Ishikawa (cell line): ENCODE results near the gene DBR1.
A peak's percentile ranks its signal among the peaks of the same experiment; 100 is the strongest.

ENCODE experiments used
- CEBPB ChIP-seq: IDR thresholded peaks from 2 replicates; pipeline ENCODE4 v1.6.1; 2012
- CREB1 ChIP-seq: IDR thresholded peaks from 2 replicates; pipeline ENCODE4 v1.6.1; 2012; ENCODE audit warnings: low read depth
- EGR1 ChIP-seq: IDR thresholded peaks from 2 replicates; pipeline ENCODE4 v1.6.1; 2012
- EP300 ChIP-seq: IDR thresholded peaks from 2 replicates; pipeline ENCODE4 v1.6.1; 2012; ENCODE audit warnings: borderline replicate concordance
- FOXM1 ChIP-seq: IDR thresholded peaks from 2 replicates; pipeline ENCODE4 v1.6.1; 2012; ENCODE audit warnings: low read depth, borderline replicate concordance
- NFIC ChIP-seq: IDR thresholded peaks from 2 replicates; pipeline ENCODE4 v1.6.1; 2012
- RAD21 ChIP-seq: IDR thresholded peaks from 2 replicates; pipeline ENCODE4 v1.6.1; 2012; ENCODE audit warnings: low read depth
- TAF1 ChIP-seq: IDR thresholded peaks from 2 replicates; pipeline ENCODE4 v1.6.1; 2012; ENCODE audit warnings: low read depth, mild to moderate bottlenecking
- TCF12 ChIP-seq: IDR thresholded peaks from 2 replicates; pipeline ENCODE4 v1.6.1; 2012; ENCODE audit warnings: low read depth
- TEAD4 ChIP-seq: IDR thresholded peaks from 2 replicates; pipeline ENCODE4 v1.6.1; 2012
- YY1 ChIP-seq: IDR thresholded peaks from 2 replicates; pipeline ENCODE4 v1.6.1; 2012; ENCODE audit warnings: low read depth
- ZBTB7A ChIP-seq: IDR thresholded peaks from 2 replicates; pipeline ENCODE4 v1.6.1; 2012; ENCODE audit warnings: low read depth
- TF ChIP-seq, protein P1 (sequence below): IDR thresholded peaks from 2 replicates; pipeline ENCODE4 v1.6.1; 2012
- TF ChIP-seq, protein P2 (sequence below): IDR thresholded peaks from 2 replicates; pipeline ENCODE4 v1.6.1; 2012
- TF ChIP-seq, protein P3 (sequence below): IDR thresholded peaks from 2 replicates; pipeline ENCODE4 v1.6.1; 2012; ENCODE audit warnings: low read depth, mild to moderate bottlenecking

Gene DBR1

DNA sequence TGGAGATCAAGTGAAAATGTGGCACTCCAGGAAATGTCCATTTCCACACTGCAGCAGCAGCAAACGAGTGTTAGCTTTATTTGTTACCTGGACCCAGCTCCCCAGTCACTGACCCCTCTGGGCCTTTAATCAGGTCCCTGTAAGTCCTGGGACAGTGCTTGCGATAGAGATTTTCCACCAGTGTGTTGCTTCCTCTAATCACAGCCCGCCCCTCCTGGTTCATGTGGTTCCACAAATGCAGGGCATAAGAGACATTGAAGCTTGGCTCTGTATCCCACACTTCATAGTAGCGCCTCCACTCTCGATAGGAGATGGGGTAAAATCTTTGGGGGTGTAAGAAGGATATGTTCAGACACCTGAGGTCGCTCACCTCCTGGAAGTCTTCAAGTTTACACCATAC lies 50.5 kb downstream of the DBR1 start:
- no peak for TF ChIP-seq NFIC
- TF ChIP-seq CEBPB, result no peak
- TF ChIP-seq TEAD4, result no peak
- TF ChIP-seq, protein P1, sequence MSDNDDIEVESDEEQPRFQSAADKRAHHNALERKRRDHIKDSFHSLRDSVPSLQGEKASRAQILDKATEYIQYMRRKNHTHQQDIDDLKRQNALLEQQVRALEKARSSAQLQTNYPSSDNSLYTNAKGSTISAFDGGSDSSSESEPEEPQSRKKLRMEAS, result no peak
- TF ChIP-seq CREB1, result no peak
- no peak for TF ChIP-seq TAF1
- TF ChIP-seq EP300, result no peak

DNA sequence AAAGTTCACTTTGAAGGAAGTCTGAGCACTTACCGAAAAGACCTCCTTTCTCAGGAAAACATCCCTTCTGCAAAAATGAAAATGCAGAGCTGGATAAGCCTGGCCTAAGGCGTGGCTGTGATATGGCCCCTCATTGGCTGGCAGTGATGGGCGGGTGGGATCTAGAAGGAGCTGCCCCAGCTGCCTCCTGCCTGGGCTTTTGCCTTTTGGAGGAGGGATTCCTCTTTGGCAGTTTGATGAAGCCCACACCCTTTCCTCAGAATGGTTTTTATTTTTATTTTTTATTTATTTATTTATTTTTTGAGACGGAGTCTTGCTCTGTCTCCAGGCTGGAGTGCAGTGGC lies 55.3 kb downstream of the DBR1 start:
- TF ChIP-seq CEBPB (no peak), TCF12 (no peak), ZBTB7A (no peak), YY1 (no peak), CREB1 (no peak), EGR1 (no peak), RAD21 (no peak)
- TF ChIP-seq, protein P2, sequence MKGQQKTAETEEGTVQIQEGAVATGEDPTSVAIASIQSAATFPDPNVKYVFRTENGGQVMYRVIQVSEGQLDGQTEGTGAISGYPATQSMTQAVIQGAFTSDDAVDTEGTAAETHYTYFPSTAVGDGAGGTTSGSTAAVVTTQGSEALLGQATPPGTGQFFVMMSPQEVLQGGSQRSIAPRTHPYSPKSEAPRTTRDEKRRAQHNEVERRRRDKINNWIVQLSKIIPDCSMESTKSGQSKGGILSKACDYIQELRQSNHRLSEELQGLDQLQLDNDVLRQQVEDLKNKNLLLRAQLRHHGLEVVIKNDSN, result no peak
- TF ChIP-seq, protein P3, sequence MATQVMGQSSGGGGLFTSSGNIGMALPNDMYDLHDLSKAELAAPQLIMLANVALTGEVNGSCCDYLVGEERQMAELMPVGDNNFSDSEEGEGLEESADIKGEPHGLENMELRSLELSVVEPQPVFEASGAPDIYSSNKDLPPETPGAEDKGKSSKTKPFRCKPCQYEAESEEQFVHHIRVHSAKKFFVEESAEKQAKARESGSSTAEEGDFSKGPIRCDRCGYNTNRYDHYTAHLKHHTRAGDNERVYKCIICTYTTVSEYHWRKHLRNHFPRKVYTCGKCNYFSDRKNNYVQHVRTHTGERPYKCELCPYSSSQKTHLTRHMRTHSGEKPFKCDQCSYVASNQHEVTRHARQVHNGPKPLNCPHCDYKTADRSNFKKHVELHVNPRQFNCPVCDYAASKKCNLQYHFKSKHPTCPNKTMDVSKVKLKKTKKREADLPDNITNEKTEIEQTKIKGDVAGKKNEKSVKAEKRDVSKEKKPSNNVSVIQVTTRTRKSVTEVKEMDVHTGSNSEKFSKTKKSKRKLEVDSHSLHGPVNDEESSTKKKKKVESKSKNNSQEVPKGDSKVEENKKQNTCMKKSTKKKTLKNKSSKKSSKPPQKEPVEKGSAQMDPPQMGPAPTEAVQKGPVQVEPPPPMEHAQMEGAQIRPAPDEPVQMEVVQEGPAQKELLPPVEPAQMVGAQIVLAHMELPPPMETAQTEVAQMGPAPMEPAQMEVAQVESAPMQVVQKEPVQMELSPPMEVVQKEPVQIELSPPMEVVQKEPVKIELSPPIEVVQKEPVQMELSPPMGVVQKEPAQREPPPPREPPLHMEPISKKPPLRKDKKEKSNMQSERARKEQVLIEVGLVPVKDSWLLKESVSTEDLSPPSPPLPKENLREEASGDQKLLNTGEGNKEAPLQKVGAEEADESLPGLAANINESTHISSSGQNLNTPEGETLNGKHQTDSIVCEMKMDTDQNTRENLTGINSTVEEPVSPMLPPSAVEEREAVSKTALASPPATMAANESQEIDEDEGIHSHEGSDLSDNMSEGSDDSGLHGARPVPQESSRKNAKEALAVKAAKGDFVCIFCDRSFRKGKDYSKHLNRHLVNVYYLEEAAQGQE, result no peak
- TF ChIP-seq, protein P1, result no peak

DNA sequence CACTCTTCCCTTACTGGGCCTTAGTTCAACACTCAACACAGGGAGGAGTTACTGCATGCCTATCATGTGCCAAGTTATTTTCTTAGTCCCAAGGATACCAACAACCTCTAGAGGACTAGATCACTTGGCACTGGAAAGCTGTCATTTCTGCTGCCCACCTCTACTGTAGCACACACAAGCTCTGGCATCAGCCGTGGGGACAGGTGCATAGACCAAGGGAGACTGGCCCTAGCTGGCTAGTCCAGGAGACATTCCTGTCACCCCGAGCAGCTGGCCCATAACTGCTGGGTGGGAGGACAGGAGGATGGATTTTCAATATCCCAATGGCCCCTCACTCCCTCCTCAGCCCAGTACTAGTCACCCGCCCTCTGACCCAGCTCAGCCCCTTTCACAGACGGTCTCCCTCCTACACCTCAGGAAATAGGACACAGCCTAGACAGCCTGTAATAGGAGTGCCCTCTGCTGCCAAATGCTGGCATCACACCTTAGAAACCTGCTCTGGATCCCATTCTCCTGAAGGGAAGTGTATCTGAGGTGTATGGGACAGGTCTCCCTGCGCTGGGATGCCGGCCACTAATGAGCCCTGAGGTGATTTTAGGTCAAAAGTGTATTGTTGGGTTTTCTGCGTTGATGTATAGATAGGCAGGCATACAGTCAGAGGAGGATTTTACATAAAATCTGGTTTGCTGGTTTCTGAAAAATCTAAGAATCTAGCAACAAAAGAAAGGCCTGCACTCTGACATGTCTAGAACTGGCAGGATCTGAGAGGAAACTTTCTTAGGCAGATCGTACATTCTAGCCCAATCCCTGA lies 55.9 kb downstream of the DBR1 start:
- TF ChIP-seq, protein P2, result no peak
- TF ChIP-seq TAF1 (no peak), RAD21 (peak; percentile 98)

DNA sequence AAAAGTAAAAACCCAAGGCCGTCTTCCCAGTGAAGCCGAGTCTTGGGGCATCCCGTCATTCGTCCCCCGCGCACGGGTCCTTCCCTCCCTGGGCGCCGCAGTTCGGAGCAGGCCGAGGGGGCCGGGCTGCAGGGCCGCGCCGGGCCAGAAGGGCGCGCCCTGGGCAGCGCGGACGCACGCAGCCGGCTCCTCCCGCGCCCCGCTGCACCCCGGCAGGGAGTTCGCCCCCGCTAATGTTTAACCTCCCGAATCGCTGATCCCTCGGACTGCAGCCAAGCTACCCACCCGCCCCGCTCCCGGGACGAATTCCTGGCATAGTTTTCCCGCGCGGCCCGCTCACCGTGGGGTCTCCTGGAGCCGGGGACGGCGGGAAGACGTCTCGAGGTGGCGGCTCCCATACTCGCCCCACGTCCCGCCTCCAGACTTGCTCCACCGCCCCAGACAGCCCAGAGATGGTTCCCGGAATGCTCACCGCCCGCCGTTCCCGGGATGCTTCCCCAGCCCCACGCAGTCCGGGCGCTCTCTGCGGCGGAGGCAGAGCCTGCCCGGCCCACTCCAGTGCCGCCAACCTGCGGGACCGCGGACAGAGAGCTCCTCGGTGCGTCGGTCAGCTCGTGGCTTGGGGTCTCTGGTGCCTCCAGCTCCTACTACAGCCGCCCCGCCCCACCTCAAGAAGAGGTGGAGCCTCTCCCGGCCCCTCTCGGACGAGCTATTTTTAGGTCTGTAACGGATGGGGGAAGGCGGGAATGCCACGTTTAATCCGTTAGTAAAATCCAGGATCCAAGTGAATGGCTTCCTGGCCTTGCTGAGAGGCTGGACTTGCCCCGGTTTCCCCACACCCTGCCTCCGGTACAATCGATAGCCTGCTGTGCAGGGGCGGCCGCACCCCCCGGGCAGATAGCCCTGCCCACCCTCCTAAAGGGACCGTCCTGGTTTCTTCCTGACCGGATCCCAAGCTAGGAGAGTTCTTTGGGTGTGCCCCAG lies 59.4 kb downstream of the DBR1 start, which contains the start of gene DZIP1L:
Gene DZIP1L (minus strand): TSS at position 621 of the 984 bp plus-strand sequence. CDS start 11,637 bp downstream, outside the sequence.
- TF ChIP-seq CEBPB (no peak), TCF12 (no peak; the same call in none of the 2 replicates), ZBTB7A (peak; percentile 56; the same call in 1 of the 2 replicates), NFIC (peak; percentile 47; the same call in 1 of the 2 replicates), CREB1 (no peak), YY1 (no peak; the same call in none of the 2 replicates), EGR1 (peak; percentile 86), TEAD4 (peak; percentile 83), RAD21 (no peak), TAF1 (peak; percentile 35; the same call in 1 of the 2 replicates)
- TF ChIP-seq, protein P2, result 0 out of 2 replicates have a peak, but pooled peaks have one; percentile 14
- TF ChIP-seq, protein P1, result no peak; the same call in none of the 2 replicates

DNA sequence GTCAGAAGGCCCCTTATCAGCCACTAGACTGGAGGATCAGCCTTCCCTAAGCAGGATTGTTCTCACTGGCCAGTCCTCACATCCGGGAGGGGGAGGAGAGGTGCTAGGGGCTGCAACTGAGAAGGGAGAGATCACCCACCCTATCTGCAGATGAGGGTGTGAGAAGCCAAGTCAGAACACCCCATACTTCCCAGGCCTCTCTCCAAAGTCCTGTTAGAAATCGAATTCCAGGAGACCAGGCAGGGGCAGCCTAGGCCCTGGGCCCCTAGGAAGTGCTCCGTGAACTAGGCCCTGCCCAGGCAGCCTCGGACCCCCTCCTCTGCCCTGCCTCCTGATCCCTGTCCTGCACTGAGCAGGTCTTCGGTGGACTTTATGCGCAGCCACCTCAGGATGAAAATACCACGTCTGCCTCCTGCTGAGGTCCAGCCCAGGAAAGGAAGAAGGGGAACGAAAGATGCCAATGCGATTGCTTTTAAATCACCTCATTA lies 60.2 kb downstream of the DBR1 start:
- TF ChIP-seq TAF1, result no peak
- TF ChIP-seq EP300, result no peak
- TF ChIP-seq, protein P1, result no peak
- TF ChIP-seq TCF12, result no peak
- TF ChIP-seq CEBPB, result no peak
- TF ChIP-seq, protein P2, result no peak
- TF ChIP-seq ZBTB7A, result no peak
- TF ChIP-seq FOXM1, result no peak
- TF ChIP-seq YY1, result no peak
- TF ChIP-seq EGR1, result no peak
- no peak for TF ChIP-seq NFIC
- no peak for TF ChIP-seq CREB1
- no peak for TF ChIP-seq TEAD4
- TF ChIP-seq, protein P3, result no peak
- no peak for TF ChIP-seq RAD21
